Neural cell (in vitro differentiated cells): ENCODE results near the gene CABLES1.

ENCODE experiments used
- CTCF ChIP-seq: fragments of 450-650 bp; IDR thresholded peaks from 2 replicates; pipeline ENCODE4 v1.5.1; 2014; ENCODE audit warnings: antibody characterized with exemption, mild to moderate bottlenecking, moderate library complexity; ENCODE audit not compliant: poor library complexity, severe bottlenecking
- EP300 ChIP-seq: fragments of 450-650 bp; conservative IDR thresholded peaks from 2 replicates; pipeline ENCODE4 v1.6.1; 2014; ENCODE audit warnings: antibody characterized with exemption, mild to moderate bottlenecking, moderate library complexity; ENCODE audit not compliant: poor library complexity, severe bottlenecking
- EZH2 ChIP-seq: fragments of 200-600, 300-800 bp; shearing (Covaris generic), sonication (generic); IDR thresholded peaks from 2 replicates; pipeline ENCODE4 v1.6.1; 2014; ENCODE audit warnings: antibody characterized with exemption, low read length, borderline replicate concordance, mild to moderate bottlenecking; ENCODE audit not compliant: insufficient read depth, poor library complexity, severe bottlenecking
- POLR2AphosphoS5 ChIP-seq: IDR thresholded peaks from 2 replicates; pipeline ENCODE4 v1.6.1; 2012
- RAD21 ChIP-seq: fragments of 450-650 bp; conservative IDR thresholded peaks from 2 replicates; pipeline ENCODE4 v1.6.1; 2014; ENCODE audit warnings: antibody characterized with exemption, mild to moderate bottlenecking, moderate library complexity
- SMC3 ChIP-seq: fragments of 450-650 bp; conservative IDR thresholded peaks from 2 replicates; pipeline ENCODE4 v1.6.1; 2014; ENCODE audit warnings: antibody characterized with exemption, mild to moderate bottlenecking, moderate library complexity; ENCODE audit not compliant: poor library complexity
- TAF1 ChIP-seq: IDR thresholded peaks from 2 replicates; pipeline ENCODE4 v1.6.1; 2012; ENCODE audit warnings: low read depth
- TF ChIP-seq, protein P1 (sequence below): IDR thresholded peaks from 2 replicates; pipeline ENCODE4 v1.6.1; 2012; ENCODE audit warnings: borderline replicate concordance

DNA sequence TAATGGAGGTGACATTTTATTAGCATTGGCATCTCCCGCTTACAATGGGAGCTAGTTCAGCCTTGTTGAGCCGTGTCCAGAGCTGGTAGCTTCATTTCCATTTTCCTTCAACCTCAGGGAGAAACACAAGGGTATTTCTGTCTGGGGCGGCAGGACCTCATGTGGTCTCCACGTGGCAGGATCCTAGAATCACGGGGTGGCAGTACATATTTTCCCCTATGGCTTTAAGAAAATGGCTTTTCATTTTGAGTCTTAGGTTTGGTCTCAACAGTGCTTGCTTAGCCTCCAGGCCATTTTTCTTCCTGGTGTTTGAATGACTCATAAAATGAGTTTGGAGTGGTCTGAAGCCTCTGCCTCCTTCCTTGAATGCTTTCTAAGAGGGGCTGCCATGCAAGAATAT is 20.3 kb downstream of the CABLES1 start:
- TF ChIP-seq CTCF: no peak
- no peak for TF ChIP-seq EZH2
- TF ChIP-seq POLR2AphosphoS5: no peak
- no peak for TF ChIP-seq EP300
- no peak for TF ChIP-seq RAD21
- TF ChIP-seq, protein P1, sequence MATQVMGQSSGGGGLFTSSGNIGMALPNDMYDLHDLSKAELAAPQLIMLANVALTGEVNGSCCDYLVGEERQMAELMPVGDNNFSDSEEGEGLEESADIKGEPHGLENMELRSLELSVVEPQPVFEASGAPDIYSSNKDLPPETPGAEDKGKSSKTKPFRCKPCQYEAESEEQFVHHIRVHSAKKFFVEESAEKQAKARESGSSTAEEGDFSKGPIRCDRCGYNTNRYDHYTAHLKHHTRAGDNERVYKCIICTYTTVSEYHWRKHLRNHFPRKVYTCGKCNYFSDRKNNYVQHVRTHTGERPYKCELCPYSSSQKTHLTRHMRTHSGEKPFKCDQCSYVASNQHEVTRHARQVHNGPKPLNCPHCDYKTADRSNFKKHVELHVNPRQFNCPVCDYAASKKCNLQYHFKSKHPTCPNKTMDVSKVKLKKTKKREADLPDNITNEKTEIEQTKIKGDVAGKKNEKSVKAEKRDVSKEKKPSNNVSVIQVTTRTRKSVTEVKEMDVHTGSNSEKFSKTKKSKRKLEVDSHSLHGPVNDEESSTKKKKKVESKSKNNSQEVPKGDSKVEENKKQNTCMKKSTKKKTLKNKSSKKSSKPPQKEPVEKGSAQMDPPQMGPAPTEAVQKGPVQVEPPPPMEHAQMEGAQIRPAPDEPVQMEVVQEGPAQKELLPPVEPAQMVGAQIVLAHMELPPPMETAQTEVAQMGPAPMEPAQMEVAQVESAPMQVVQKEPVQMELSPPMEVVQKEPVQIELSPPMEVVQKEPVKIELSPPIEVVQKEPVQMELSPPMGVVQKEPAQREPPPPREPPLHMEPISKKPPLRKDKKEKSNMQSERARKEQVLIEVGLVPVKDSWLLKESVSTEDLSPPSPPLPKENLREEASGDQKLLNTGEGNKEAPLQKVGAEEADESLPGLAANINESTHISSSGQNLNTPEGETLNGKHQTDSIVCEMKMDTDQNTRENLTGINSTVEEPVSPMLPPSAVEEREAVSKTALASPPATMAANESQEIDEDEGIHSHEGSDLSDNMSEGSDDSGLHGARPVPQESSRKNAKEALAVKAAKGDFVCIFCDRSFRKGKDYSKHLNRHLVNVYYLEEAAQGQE: no peak
- no peak for TF ChIP-seq TAF1
- TF ChIP-seq SMC3: no peak
